ENCODE results near the gene RASA3. TPM values are rescaled to one million over a fixed set of nuclear protein-coding genes. Genes with fewer than 3 reads are reported as not detected.

The RASA3 gene
- total RNA-seq, 2 experiments from 2014 or later: 3.6 to 17.9 TPM

DNA sequence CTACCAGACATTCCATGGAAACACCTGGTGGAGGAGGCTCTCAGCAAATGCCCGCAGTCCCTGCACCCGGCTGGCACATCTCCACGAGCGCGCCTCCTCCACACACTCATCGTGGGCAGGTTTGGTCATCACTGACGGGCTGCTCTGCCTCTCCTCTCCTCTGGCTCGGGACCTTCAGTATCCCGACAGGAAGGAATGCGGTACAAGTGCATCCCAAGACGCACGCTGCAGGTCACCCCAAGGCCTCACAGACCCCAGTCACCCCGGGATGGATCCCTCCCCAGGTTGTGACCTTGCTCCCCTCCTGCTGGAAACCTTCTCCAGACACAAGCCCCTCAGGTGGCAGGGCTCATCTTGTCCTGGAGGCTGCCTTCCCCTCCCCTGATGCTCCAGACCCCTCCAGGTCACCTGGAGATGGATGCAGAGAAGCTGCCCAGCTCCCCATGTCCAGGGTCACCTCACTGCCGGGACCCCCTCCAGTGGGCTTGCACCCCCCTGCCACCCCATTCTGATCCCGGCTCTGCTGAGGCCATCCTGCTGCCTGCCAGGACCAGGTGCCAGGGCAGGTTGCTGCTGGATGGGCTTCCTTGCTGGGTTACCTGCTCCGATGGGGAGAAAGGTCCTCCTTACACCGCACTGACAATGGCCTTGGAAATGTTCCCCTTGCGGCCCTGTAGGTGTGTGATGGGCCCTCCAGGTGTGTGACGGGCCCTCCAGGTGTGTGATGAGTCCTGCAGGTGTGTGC lies 188.4 kb downstream of the RASA3 start:
- Histone ChIP-seq H3K4me1 (ENCODE audit: insufficient read depth, low read length, poor library complexity, severe bottlenecking) (no peaks in the 10 kb centered on the region), H3K27ac (ENCODE audit: low read depth, low read length, poor library complexity, severe bottlenecking) (no peak overlapping the region), H2AFZ (ENCODE audit: low read length) (no peak overlapping the region), H3K79me2 (ENCODE audit: insufficient read depth, low read depth, low read length) (no peaks in the 10 kb centered on the region), H4K20me1 (ENCODE audit: insufficient read depth, low read length) (no peaks in the 10 kb centered on the region), H3K9me3 (ENCODE audit: low read length) (no peaks in the 10 kb centered on the region), H3K4me2 (ENCODE audit: low read length) (no peak overlapping the region), H3K9me2 (ENCODE audit: insufficient read depth, low read length) (no peaks in the 10 kb centered on the region), H3K4me3 (ENCODE audit: low read depth, low read length, poor library complexity, severe bottlenecking) (no peak overlapping the region), H3K36me3 (ENCODE audit: insufficient read depth, low read length) (no peaks in the 10 kb centered on the region)
- BruUV-seq (replicated peaks): no TSS peak
- ChIA-PET CTCF (ENCODE audit: unreplicated experiment) (no interaction called here), POLR2A (no interaction called here)
- no peak for DNase-seq (ENCODE audit: low spot score)
- no peak for TF ChIP-seq EZH2phosphoT487 (IDR thresholded peaks at IDR 0.05; ENCODE audit: borderline replicate concordance, low read depth, low read length)
- TF ChIP-seq, protein P1, sequence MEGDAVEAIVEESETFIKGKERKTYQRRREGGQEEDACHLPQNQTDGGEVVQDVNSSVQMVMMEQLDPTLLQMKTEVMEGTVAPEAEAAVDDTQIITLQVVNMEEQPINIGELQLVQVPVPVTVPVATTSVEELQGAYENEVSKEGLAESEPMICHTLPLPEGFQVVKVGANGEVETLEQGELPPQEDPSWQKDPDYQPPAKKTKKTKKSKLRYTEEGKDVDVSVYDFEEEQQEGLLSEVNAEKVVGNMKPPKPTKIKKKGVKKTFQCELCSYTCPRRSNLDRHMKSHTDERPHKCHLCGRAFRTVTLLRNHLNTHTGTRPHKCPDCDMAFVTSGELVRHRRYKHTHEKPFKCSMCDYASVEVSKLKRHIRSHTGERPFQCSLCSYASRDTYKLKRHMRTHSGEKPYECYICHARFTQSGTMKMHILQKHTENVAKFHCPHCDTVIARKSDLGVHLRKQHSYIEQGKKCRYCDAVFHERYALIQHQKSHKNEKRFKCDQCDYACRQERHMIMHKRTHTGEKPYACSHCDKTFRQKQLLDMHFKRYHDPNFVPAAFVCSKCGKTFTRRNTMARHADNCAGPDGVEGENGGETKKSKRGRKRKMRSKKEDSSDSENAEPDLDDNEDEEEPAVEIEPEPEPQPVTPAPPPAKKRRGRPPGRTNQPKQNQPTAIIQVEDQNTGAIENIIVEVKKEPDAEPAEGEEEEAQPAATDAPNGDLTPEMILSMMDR (conservative IDR thresholded peaks at IDR 0.05; ENCODE audit: low read length): no peak
- intact Hi-C loops (cut with micrococcal nuclease; ENCODE audit: unreplicated experiment): no loop called here

DNA sequence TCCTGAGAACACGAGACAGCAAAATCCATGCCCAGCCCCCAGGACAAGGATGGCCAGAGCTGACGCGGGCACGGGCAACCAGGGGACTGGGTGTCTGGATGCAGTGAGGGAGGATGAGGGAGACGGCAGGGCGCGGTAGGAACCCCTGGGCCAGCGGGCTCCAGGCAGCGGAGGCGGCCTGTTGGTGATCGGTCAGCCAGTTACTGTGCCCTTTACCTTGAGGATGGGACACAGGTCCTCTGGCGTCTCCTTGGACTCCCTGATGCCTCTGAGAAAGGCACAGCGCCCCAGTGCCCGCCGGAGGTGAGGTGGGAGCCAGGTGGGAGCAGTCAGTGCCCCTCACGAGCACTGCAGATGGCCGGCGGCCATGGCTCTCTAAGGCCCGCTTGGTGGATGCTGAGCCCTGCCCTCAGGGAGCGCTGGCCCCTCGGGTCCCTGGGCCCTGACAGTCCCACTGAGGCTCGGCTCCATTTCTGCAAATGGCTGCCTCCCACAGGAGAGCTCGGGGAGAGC lies 189.8 kb downstream of the RASA3 start:
- H4K20me1 ChIP-seq (ENCODE audit: insufficient read depth, low read length): no peaks in the 10 kb centered on the region
- intact Hi-C loops (cut with micrococcal nuclease; ENCODE audit: unreplicated experiment): no loop called here
- H3K36me3 ChIP-seq (ENCODE audit: insufficient read depth, low read length): no peaks in the 10 kb centered on the region
- H3K4me1 ChIP-seq (ENCODE audit: insufficient read depth, low read length, poor library complexity, severe bottlenecking): no peaks in the 10 kb centered on the region
- H3K9me2 ChIP-seq (ENCODE audit: insufficient read depth, low read length): no peaks in the 10 kb centered on the region
- TF ChIP-seq, protein P1 (conservative IDR thresholded peaks at IDR 0.05; ENCODE audit: low read length): no peak
- TF ChIP-seq EZH2phosphoT487 (IDR thresholded peaks at IDR 0.05; ENCODE audit: borderline replicate concordance, low read depth, low read length): no peak
- POLR2A ChIA-PET: no interaction called here
- no TSS peak for BruUV-seq (replicated peaks)
- H3K9me3 ChIP-seq (ENCODE audit: low read length): no peaks in the 10 kb centered on the region
- no peak overlapping the region for H2AFZ ChIP-seq (ENCODE audit: low read length)
- no peaks in the 10 kb centered on the region for H3K79me2 ChIP-seq (ENCODE audit: insufficient read depth, low read depth, low read length)
- no peak overlapping the region for H3K4me2 ChIP-seq (ENCODE audit: low read length)
- no peak for DNase-seq (ENCODE audit: low spot score)
- H3K4me3 ChIP-seq (ENCODE audit: low read depth, low read length, poor library complexity, severe bottlenecking): no peak overlapping the region
- H3K27ac ChIP-seq (ENCODE audit: low read depth, low read length, poor library complexity, severe bottlenecking): no peak overlapping the region
- CTCF ChIA-PET (ENCODE audit: unreplicated experiment): no interaction called here

DNA sequence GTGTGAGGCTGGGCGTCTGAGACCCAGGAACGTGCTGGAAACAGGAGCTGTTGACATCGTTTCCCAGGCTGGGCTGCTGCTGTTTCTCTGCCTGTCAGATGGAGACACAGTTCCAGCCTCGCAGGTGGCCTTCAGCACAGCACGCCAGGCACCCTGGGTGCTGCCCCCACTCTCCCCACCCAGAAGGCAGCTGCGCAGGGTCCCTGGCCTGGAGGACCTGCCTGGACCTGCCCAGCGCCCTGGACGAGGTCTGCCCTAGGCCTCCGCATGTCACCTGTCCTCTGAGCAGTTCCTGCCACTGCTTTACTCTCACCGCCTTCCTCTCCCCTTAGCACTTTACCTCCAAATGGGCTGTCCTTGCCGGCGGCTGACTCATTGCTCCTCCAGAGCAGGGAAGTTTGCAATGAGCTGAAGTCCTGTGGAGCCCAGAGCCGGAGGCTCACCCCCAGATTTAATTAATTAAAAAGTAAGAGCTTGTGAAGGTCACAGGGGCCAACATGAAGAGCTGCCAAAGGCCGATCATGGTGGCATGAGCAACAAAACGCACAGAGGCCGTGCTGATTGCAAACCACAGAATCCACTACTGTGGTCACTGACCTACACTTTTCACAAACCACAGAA lies 190.7 kb downstream of the RASA3 start:
- BruUV-seq (replicated peaks): no TSS peak
- H3K4me1 ChIP-seq (ENCODE audit: insufficient read depth, low read length, poor library complexity, severe bottlenecking): no peaks in the 10 kb centered on the region
- no peak overlapping the region for H3K27ac ChIP-seq (ENCODE audit: low read depth, low read length, poor library complexity, severe bottlenecking)
- H3K79me2 ChIP-seq (ENCODE audit: insufficient read depth, low read depth, low read length): no peaks in the 10 kb centered on the region
- ChIA-PET POLR2A (no interaction called here), CTCF (ENCODE audit: unreplicated experiment) (interaction anchor here (0.6 kb wide), 1 partner anchor 29 kb away, joined by 3 read pairs; no protein-coding TSS in a partner anchor)
- H3K9me2 ChIP-seq (ENCODE audit: insufficient read depth, low read length): no peaks in the 10 kb centered on the region
- H3K9me3 ChIP-seq (ENCODE audit: low read length): no peaks in the 10 kb centered on the region
- H3K4me3 ChIP-seq (ENCODE audit: low read depth, low read length, poor library complexity, severe bottlenecking): no peak overlapping the region
- H2AFZ ChIP-seq (ENCODE audit: low read length): no peak overlapping the region
- no peak overlapping the region for H3K4me2 ChIP-seq (ENCODE audit: low read length)
- no peak for DNase-seq (ENCODE audit: low spot score)
- H4K20me1 ChIP-seq (ENCODE audit: insufficient read depth, low read length): no peaks in the 10 kb centered on the region
- intact Hi-C loops (cut with micrococcal nuclease; ENCODE audit: unreplicated experiment): no loop called here
- TF ChIP-seq, protein P1 (conservative IDR thresholded peaks at IDR 0.05; ENCODE audit: low read length): no peak
- TF ChIP-seq EZH2phosphoT487 (IDR thresholded peaks at IDR 0.05; ENCODE audit: borderline replicate concordance, low read depth, low read length): no peak
- no peaks in the 10 kb centered on the region for H3K36me3 ChIP-seq (ENCODE audit: insufficient read depth, low read length)
